ENCODE data around the gene NACC2.
"Not testable (repeated sequence)": the region's sequence is repeated elsewhere in the genome, so short reads cannot be mapped to it uniquely, and the experiment has no call there.

The NACC2 gene

DNA sequence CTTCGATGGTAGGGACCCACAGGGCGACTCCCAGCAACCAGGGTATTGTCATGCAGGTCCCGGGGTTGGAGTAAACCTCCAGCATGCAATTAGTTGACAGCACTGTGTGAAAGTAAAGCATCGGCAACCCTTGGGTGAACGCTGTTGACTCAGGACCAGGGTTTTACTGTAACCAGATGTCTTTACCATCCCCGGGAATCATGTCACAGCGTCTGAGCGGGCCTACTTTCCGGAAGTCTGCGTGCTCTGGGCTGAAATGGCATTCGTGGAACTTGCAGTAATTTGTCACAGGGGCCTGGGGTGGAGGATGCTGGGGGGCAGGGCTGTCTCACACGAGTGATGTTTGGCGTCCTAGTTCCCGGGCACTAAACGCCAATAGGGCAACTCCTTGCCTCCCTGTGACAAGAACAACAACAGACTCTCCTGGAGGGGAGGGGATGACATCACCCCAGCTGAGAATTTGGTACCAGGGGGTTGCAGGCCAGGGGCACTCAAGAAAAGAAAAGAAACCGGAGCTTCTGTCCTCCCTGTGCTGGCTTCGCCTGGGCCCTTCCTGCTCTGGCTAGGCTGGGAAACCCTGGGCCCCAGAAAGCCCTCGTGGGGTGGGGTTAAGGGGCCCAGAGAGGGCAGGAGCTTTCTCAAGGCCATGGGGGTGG lies 123.8 kb downstream of the NACC2 start:
- no peak for DNase-seq

GRCh38 chr9:135970128-135970815 lies 124.8 kb downstream of the NACC2 start:
- DNase-seq: no peak

- DNase-seq: no peak
Measured at GRCh38 chr9:135969064-135969683, 125.9 kb downstream of the NACC2 start.

DNA sequence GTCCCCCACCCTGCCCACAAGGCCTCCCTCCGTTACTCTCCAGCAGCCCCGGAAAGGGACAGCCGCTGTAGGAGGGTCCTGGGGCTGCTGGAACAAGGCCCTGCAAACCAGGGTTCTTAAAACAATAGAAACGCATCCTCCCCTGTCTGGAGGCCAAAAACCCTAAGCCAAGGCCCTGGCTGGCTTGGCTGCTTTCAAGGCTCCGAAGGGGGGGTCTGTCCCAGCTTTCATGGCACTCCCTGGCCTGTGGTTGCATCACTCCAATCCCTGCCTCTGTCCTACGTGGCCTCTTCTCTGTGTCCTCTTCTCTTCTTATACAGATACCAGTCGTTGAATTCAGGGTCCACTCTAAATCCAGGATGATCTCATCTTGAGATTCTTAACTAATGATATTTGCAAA lies 126.5 kb downstream of the NACC2 start:
- no peak for DNase-seq

DNA sequence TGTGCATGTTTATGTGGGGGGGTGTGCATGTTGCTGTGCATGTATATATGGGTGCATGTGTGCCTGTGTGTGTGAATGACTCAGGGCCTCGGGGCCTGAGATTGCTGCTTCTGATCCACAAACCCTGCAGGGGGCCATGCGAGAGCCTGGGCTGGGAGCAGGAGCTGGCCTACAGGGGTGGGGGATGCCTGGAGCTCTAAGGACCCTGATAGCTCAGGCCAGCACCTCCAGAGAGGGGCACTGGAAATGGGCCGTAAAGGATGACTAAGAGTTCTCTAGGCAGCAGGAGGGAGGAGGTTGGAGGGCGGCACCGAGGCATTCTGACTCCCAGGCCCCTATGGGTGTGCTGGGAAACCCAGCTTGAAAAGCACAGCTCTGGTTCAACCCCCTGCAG lies 127.0 kb downstream of the NACC2 start:
- peak; percentile 40 for DNase-seq

DNA sequence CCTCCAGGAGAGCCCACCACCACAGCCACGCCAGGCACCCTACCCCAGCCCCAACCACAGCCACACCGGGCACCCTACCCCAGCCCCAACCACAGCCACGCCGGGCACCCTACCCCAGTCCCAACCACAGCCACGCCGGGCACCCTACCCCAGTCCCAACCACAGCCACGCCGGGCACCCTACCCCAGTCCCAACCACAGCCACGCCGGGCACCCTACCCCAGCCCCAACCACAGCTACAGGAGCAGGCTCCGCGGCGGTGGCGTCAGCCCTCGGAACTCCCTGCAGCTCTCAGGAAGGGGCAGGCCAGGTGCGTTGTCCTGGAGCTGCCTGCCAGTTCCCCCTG lies 128.2 kb downstream of the NACC2 start:
- not testable (repeated sequence) for DNase-seq

DNA sequence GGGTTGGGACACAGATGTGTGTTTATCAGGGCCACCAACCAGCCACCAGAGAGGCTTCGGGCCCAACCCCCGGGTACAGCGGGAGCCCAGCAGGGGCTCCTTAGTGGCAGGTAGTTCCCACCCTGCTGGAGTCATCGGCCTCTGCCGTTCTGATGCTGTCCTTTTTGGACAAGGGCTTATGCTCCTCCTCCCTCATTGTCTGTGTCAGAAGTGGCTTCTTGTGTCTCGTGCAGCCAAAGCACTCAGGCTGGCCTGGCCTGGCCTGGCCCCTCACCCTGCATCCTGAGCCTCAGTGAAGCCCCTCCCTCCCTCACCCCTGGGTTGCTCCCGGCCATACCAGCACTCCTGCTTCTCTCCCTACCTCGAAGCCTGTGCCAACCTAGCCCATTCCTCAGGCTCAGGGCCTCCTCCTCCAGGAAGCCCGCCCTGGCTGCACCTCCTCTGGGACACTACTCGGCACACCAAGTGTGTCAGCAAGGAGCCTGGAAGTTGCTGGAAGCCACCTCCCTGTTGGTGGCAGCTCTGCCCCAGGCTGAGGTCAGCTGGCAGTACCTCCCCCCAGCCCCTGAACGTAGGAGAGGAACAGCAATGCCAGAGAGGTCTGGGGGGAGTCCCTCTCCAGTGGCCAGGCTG lies 129.8 kb downstream of the NACC2 start:
- DNase-seq: no peak

DNA sequence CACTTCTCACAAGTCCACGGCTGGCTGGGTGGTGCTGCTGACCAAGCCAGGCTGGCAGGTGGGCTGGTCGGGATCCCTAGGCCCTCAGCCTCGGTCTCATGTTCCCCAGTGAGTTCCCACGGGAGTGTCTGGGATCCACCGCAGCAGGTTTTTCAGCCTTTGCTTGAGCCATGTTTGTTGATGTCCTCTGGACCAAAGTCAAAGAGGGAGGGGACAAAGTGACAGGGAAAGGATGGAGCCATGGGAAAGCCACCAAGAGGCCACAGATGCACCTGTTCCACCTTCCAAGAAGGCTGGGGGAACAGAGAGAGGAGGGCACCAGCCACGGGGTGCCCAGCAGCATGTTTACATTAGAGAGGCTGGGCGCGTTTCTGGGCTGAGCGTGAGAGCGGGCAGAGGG lies 131.2 kb downstream of the NACC2 start:
- DNase-seq: no peak

GRCh38 chr9:135963338-135963737 lies 131.8 kb downstream of the NACC2 start:
- no peak for DNase-seq

DNA sequence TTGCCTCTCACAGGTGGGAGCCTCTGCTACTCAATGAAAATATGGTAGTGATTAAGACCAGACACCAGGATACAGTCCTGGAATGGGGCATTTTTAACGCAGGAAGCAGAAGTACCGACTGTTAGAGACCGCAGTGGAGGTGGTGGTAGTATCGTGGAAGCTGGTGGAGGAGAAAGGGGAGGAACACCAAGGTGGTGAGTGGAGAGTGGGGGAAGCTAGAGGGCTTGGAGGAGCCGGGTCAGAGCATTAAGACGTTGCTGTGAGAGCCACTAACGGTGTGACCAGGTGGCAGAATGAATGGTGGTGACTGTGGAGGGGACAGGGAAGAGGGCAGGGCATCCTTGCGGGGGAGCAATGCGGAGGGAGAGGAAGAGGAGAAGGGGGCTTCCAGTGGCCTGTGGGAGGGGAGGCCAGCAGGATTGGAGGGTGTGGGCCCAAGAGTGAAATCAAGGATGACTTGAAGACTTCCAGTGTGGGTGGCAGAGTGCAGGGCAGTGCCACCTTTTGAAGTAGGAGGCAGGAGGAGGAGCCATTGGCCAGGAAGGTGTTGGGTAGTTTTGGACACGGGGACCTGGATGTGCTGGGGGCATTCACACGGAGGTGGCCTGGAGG lies 132.3 kb downstream of the NACC2 start:
- DNase-seq: no peak

- peak; percentile 43 for DNase-seq
Measured at GRCh38 chr9:135961811-135962695, 133.0 kb downstream of the NACC2 start.

DNA sequence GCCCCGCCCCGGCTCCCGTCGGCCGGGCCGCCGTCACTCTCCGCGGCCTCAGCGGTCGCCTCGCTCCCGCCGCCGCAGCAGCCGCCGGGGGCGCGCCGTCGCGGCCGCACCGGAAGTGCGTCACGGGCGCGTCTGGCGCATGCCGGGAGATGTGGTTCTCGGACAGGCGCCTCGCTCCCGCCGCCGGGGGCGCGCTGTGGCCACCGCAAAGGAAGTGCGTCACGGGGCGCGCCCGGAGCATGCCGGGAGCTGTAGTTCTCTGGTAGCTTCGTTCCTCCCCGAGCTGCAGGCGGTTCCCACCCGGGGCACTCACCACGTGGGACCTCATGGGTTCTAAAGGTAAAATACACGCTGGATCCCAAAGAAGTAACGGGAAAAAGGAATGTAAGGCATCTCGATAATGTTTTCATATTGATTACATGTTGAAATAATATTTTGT lies 133.8 kb downstream of the NACC2 start, which contains the start of gene UBAC1:
Gene UBAC1 (minus strand): TSS at position 97 of the 439 bp plus-strand sequence. CDS start 211 bp downstream, outside the sequence.
- DNase-seq: peak; percentile 99

GRCh38 chr9:135960411-135961276 lies 134.4 kb downstream of the NACC2 start:
- DNase-seq: peak; percentile 68

GRCh38 chr9:135959814-135960213 lies 135.3 kb downstream of the NACC2 start:
- no peak for DNase-seq

DNA sequence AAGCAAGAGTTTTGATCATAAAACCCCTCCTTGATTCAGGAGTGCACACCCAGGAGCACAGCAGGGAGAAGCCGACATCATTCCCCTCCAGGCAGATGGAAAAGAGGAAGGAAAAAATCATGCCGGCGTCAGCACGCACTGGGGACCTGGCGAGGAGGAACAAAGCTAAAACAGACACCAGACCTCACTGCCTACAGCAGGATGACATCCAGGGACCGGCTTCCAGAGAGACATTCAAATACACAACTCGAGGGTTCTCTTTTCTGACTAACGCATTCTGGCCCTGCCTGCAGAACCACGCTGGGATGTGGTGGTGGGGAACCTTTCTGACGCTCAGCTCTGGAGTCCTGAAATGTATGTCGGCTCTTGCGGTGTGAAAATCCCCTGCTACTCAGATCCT lies 136.6 kb downstream of the NACC2 start:
- no peak for DNase-seq

DNA sequence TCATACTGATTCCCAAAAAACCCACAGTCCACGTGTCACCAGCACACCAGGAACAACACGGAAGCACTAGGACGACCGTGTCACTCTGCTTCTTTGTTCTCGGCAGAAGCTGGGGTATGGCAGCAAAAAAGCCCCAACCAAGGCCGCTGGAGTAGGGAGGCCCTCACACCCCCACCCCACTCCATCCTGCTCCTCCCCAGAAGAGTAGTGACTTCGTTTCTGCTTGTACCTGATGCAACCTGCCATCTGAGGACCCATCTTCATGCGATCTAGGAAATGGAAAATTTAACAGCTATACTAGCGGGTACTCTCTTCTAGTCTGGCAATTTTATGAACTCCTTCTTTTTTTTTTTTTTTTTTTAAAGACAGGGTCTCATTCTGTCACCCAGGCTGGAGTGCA lies 137.7 kb downstream of the NACC2 start:
- no peak for DNase-seq

- DNase-seq: no peak
Measured at GRCh38 chr9:135956802-135957174, 138.3 kb downstream of the NACC2 start.
